Fibroblast of skin of right quadriceps (primary cell): ENCODE results near the gene APLN.
A peak's percentile ranks its signal among the peaks of the same experiment; 100 is the strongest.

Experiments used
- DNase-seq: peaks from one replicate; pipeline ENCODE4 v3.0.0-alpha.2; 2013

The APLN gene

DNA sequence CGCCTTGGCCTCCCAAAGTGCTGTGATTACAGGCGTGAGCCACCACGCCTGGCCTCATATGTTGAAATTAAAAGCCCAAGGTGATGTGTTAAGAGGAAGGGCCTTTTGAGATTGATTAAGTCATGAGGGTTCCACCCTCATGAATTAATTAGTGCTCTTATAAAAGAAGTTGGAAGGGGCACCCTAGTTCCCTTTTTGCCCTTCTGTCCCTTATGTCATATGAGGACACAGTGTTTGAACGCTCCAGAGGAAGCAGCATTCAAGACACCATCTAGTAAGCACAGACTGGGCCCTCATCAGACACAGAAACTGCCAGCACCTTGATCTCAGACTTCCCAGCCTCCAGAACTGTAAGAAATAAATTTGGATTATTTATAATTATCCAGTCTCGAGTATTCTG lies 5.1 kb upstream of the APLN start:
- no peak for DNase-seq

DNA sequence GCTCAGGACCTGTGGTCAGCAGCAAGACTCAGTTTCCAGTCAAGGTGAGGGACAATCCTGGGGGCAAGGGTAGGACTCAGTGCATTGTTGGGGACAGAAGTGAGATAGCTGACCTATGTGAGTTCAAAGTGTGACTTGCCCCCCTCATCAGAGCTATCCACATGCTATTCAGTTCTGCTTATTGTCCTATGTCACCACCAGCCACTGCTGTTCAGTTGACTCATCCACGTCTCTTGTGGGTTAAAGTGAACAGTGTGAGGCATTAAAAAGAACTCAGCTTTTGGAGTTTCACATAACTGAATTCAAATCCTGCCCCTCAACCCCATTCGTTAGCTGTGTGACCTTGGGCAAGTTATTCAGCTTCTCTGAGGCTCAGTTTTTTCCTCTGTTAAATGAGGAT lies 4.4 kb upstream of the APLN start:
- DNase-seq = no peak

DNA sequence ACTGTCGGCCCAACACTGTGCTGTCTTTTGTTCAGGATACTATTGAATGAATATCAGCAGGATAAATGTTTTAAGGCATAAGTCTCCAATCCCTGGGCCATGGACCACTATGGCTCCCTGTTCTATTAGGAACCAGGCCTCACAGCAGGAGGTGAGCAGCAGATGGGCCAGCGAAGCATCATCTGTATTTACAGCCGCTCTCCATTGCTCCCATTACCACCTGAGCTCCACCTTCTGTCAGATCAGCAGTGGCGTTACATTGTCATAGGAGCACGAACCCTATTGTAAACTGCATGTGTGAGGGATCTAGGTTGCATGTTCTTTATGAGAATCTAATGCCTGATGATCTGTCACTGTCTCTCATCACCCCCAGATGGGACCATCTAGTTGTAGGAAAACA lies 3.7 kb upstream of the APLN start:
- no peak for DNase-seq

DNA sequence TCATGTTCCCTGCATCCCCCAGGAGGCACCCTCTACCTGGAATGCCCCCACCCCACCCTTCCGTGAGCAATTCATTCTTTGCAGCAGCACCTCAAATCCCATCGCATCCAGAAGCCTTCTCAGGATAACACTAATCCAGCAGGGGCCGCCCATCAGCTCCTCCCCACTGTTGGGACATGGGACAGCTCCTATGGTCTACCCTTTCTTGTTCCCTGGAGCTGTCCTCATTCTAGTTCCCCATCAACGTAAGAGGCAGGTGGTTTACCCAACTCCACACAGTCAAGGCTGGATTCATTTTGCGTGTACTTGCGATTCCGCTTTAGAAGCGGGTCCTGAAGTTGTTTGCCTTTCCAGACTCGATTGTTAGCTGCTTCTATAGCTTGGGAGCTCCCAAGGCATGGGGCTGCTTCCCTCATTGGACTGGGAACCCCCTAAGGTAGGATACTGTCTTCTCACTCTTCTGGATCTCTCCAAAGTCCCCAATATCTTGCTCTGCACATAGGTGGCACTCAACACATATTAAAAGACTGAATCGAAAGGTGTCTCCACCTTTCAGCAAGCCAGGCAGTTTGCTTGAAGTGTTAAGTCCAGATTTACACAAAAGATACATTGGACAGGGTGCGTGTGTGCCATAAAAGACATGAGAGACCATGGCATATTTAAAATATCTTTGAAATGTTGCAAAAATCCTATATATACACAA lies 942 bp upstream of the APLN start:
- no peak for DNase-seq

DNA sequence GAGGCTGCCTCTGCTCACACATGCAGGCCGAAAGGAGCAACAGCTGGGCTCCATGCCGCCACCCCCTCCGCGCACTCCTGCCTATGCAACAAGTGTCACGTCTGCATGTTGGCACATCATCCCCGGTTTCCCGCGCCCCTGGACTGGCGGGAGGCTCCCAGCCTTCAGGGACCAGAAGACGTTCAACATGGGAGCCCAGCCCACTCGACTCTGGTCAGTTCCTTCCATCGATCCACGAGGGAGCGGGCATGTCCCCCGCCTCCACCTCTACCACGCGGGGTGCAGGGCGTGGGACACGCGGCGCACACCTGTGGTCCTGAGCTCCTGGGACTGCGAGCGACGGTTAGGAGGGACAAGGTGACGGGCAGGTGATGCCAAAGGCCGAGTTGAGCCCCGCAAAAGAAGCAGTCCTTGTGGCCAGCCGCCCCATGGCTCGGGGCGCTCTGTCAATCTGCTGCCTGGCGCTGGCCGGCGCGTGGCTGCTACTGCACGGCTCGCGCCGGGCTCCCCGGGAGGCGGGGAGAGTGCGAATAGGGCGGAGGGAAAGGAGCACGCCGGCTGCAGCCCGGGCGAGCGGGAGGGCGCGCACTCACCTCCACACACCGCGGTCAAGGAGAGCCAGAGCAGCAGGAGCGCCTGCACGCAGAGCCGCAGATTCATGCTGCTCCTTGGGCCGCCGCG lies 645 bp downstream of the APLN start:
- no peak for DNase-seq

DNA sequence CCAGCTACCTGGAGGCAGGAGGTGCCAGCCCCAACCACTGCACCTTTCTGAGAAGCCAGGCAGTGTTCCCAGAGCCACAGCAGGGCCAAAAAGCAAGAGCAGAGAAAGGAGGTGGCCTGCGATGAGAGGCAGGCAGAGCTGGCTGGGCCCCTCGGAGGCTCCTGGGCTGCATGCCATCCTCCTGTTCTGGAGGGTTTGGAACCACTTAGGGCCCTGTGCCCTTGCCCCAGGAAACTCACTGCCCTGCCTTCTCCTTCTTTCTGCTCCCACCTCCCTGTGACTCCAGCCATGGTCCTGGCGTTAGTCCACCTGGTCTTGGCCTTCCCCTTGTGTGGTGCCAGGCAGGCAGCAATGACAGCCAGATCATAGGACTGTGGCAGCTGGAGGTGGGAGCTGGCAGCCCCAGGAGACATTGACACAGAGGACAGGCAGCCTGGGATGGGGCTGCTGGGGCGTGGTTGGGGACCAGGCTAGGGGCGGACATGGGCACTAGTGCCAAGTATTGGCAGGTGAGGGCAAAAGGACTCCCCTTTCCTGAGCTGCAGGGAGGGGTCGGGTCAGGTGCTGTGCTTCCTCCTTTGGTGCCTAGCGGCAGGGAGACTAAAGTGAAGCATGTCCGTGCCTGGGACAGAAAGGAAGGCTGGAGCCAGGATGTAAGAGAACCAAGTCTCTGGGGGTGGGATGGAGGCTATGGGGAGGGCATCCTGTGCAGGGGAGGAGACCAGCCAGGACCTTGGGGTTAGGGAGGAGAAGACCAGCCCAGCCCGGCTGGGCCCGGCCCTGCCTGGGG lies 1.4 kb downstream of the APLN start:
- DNase-seq = no peak

DNA sequence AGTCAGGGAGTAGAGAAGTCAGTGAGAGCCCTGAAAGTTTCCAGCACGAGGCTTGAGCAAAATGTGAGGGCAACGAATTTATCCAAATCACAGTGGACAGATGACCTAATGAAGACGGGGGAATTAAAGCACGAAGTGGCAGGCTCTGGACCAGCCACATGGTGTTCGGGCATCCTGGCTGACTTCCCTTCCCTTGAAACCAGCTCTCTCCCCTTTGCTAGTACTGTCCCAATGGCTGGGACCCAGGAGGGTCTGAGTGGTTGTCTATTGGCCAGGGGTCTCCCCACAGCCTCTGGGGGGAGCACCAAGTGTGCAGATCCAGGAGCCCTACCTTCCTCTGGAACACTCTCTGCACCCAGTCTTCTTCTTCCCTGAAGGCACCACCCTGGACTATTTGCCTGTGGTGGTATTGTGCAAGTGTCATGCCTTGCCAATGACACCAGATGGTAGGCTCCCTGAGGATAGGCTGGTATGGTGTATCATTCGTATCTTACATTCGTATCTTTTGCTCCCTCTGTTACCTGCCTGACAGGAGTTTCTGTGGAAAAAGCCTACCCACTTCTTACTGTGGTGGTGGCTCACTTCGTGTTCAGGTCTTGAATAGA lies 2.1 kb downstream of the APLN start:
- DNase-seq = no peak

DNA sequence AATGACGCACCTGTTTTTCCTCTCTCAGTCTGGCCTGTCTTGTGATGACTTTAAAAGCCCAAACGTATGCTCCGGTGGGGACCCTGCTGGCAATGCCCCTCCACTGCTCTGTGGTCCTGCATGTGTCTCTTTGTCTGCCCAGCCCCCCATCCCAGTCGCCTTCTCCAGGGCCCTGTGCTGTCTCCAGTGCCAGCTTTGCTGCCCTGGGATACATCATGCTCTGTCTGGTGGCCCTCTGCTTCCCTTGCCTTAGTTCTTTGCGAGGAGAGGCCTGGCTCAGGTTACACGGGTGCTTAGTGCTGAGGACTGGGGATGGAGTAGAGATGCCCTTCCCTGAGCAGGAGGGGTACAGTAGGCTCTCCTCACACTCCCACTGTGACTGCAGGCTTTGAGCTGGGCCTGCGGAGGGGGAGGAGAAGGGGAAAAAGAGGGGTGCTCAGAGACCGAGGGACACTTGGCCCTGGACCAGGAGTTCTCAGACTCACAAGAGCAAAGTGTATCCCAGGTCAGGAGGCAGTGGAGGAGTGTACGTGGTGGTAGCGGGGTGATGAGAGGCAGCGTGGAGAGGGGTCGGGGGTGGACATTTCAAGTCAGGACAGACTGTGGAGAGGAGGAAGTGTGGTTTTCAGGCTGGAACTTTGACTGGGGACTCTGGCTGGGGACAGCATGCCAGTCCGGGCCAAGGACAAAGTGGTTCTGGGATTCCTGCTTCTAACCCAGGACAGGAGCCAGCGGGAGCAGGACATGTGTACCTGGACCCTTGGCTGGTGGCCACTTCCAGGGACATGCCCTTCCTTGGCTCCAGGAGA lies 2.8 kb downstream of the APLN start:
- no peak for DNase-seq

DNA sequence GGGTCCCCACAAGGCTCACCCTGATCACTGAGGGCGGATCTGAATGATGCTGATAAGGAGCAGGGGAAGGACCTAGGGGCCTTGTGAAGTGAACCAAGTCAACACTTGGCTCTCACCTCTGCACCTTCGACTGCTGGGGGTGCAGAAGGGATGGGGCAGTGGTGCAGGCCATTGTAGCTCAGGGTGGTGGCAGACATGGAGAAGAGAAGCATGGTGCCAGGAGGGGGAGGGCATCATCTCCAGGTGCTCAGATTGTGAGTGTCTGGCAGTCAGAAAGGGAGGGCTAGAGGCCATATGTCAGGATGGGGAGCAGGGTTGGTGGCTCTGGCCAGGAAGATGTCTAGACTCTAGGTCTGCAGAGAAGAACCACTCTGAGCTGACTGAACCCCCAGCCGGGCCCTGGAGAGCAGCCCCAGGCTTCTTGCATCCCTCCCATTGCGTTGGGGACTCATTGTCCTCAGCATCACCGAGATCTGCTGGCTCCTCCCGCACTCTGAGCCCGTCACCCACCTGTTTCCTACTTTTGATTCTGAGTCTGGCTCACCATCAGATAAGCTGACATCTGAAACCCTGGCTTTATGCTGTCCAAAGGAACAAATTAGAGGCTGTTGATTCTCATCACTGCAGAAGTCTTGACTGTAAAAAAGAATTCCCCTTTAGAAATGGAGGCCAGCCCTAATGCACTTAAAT lies 3.8 kb downstream of the APLN start:
- no peak for DNase-seq

DNA sequence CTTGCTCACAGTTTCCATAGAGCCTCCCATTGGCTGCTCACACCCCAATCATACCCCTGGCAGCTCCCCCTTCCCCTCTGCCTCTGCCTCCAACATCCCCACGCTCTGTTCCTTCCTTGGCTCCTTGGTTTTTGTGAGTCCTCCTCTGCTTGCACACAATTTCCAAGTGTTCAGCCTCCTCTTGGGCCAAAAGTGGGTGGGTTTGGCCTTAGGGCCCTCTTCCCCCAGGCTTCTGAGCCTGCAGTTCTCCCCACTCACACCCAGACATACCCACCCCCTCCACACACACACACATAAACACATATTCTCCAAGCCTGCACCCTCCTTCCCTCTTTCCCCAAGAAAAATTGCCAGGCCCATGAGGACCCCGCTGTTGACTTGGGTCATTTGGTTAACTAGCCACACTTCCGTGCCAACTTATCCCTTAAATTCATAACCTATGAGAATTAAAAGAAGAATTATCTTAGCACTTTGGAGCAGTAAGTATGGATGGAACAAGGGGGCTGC lies 4.5 kb downstream of the APLN start:
- DNase-seq = no peak

DNA sequence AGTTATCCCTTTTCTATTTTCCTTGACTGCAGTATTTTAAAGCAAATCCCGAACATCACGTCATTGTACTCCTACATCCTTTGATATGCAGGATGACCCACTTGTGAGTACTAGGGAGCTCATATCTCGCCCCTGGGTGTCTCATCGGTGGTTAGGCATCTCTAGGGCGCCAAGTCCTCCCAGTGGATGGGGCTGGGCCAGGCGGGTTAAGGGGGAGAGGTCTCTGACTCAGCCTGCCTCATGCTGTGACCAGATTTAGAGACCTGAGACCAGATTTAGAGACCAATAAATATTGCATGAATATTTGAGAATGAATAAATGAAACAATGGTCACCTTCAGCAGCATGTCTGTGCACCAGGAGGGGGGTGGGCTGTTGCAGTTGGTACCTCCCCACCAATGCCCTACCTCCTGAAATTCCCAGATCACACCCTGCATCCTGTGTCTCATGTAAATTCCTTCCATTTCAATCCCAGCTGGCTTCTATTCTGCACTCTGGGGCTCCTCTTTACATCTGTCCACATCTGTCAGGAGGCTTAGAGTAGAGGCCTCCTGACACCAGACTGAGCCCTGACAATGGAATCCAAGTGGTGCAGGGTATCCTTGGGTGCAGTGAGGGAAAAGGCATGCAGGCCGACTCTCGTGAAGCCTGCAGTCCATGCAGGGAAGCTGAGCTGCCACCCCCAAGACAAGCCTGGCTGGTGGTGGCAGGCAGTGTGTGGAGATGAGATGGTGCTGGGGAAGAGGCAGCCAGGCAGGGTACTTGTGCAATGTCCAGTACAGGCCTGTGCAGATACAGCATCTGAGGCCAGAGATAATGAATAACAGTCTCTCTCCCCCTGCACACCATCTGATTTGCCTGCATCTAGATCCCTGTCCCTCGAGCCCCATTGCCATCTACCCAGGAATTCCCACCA lies 5.2 kb downstream of the APLN start:
- peak; percentile 38 for DNase-seq

DNA sequence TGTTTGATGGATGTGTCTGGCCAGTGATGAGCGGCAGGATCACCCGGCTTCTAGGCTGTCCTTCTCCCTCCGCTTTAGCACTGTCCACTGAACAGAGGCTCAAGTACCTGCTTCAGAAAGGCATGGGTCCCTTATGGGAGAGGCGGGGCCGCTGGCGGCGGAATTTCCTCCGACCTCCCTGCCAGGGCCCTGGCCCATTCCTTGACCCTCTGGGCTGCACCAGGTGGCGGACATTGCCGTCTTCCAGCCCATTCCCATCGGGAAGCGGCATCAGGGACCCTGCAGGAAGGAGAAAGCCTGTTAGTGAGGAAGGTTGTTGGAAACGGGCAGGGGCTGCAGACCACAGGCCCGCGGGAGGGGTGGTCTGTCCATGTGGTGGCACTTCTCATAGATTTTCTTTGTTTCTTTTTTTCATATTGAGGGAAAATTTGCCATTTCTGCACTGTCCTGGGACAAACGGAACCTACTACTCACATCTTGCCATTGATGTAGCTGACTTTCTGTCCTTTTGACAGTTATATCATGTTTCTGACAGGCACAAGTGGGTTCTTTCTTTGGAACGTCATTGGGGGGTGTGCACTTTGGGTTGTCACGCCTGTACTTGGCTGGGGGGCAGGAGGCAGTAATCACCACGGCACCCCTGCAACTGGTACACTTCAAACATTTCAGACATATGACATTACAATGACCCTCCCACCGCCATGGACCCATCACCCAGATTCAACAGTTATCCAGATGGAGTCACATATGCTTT lies 6.1 kb downstream of the APLN start:
- no peak for DNase-seq

DNA sequence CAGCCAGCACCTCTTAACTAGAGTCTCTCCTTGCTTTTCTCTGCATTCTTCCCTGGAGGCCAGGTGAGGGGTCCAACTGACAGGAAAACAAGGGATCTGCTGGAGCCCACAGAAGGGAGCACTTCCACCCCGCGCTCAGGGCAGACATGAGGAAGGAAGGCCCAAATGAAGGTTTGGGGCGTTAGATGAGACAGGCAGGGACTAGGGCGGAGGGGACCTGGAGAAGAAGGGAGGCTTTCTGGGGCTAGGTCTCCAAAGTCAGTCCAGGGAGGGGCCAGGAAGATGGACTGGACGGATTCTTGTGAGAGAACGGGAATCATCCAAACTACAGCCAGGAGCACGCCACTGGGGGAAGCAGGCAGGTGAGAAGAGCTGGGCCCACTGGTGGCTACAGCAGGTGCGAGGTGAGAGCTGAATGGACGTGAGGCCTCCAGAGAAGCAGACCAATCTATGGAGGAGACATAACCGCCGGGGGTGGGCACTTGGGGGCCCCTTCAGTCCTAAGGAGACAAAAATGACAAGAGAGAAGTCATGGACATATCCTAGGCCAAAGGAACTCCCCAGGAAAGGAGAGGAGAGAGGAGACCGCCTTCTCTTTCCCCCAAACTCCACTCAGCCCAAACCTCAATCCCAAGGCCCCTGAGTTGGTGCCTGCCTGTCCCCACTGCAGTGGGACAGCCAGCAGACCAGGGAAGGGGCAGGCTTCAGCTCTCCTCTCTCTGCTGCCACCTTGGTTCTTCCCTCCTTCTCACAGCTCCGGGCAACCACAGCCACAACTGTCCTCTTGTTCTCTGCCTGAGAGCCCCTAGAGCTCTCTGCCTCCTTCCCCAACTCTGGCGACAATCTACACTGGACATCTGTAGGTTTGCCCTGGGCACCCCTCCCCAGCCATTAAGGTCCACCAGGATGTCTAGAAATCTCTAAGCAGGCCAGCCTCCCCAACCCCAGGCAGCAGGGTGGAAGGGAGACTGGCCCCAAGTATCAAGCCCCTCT lies 7.0 kb downstream of the APLN start:
- no peak for DNase-seq

DNA sequence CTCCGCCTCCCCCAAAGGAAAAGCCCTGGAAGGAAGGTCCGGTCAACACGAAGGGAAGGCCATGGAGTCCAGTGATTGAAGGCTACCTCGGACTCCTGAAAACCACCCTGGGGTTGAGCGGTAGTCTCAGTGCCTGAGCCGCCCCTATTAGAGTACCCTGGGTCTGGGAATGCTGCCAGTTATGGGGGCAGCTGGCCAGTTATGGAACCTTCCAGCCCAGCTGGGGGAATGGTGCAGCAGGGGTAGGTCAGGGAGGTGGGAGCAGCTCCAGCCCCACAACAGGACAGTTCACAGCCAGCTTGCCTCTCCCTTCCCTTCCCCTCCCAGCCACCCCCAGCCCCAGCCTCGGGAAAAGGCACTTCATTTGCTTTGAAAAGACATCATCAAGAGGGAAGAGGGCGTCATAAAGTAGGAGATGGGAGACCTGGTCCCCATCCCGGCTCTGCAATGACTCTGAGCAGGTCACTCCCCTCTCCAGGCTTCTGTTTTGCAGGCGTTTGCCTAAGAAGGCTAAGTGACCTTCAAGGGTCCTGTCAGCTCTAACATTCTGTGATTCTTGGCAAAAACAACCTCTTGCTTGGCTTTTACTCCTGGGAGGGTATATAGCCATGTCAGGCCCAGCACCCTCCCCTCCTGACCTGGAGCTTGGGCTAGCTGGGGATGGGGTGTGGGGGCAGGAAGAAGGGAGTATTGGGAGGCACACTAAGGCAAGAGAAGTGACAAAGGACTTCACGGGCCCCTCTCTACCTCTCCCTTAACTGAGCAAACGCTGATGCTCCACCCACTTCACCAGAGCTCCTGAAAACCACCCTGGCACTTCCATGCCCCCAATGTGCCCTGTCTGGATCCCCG lies 8.0 kb downstream of the APLN start:
- DNase-seq = no peak

DNA sequence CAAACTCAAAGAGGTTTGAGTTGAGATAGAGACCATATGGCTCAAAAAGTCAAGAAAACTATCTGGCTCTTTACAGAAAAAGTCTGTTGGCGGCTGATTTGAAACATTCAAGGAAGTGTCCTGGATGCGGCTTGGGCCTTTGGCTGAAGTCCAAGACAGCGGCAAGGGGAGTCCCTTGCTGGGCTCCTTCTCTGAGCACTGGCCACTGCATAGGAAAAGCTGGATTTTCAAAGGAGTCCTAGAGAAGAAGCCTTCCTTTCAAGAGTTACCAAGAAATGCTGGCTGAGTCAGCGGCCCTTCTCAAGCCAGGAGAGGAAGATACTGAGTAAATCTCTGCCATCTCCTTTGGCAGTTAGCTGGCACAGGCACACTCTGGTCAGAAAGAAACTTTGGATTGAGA lies 12.1 kb downstream of the APLN start:
- no peak for DNase-seq

DNA sequence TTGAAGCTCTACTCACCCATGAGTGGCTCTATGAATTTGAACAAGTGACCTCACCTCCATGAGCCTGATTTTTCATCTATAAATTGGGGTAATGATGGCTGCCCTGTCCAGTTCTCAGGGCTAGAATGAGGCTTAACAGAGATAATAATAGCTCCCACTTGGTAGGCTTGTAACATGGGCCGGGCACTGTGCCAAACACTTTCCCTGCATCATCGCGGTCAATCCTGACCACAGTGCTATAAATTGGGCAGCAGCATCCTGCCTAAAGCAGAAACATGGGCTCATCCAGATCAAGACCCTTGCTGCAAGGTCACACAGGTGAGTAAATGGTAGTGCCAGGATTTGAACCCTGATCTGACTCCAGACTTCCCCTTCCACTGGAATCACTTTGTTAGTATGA lies 12.8 kb downstream of the APLN start:
- DNase-seq = peak; percentile 13

DNA sequence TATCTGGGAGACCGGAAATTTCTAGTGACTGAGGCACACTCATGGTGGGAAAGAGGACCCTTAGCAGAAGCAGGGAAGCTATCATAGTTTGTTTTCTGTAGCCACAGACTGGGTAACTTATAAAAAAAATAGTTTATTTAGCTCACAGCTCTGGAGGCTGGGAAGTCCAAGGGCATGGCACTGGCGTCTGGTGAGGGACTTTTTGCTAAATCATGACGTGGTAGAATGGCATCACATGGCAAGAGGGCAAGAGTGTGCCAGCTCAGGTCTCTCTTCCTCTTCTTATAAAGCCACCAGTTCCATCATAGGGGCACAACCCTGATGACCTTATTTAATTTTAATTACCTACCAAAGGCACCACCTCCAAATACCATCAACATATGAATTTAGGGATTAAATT lies 13.3 kb downstream of the APLN start:
- no peak for DNase-seq

DNA sequence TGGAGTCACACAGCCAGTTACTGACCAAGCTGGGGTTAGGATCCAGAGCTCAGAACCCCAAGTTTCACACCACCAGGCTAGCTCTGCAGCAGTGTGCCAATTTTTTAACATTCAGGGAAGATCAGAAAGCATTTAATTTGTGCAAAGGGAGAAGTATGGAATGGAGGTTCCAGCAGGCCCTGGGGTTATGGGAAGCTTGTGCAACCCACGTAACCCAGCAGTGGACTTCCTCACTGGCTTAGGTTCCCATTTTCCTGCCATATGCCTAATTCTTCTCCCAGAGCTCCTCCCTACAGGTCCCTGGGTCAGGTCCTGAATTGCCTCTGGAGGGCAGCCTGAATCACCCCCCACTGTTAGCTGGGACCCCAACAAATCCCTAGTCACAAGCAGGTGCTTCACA lies 14.0 kb downstream of the APLN start:
- DNase-seq = no peak
